ENCODE measurements around the gene TOMM70.

Gene TOMM70

GRCh38 chr3:100411091-100411982 is 10.4 kb upstream of the TOMM70 start:
- no peak for DNase-seq

DNA sequence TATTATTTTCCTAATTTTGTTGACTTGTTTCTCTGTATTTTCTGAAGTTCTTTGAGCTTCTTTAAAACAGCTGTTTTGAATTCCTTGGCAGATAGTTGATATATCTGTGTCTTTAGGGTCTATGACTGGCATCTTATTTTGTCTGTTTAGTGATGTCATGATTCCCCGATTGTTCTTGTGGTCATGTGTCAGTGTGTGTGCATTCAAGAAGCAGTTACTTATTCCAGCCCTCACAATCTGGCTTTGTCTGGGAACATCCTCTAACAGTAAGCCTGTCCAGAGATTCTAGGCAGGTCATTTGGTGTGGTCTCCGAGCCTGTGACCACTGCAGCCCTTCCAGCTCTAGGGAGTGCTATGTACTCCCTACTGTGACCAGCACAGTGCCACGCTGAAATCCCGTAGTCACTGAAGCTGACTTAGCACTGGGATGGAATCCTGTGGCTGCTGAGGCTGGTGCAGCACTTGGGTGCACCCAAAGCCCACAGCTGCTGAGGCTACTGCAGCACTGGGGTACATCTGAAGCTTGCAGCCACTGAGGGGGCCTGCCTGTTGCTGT is 7.2 kb upstream of the TOMM70 start:
- DNase-seq, result no peak

GRCh38 chr3:100407164-100407563 is 6.3 kb upstream of the TOMM70 start:
- no peak for DNase-seq

DNA sequence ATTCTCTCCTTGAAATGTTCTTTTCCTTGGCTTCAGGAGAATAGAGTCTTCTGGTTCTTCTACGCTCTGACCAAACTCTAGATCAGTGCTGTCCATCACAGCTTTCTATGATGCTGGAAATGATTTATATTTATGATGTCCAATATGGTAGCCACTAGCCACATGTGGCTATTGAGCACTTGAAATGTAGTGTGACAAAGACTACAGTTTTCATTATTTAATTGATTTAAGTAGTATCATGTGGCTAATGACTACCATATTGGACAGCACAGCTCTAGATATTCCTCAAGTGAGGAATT is 3.3 kb upstream of the TOMM70 start:
- DNase-seq, result no peak

- no peak for DNase-seq
Measured at GRCh38 chr3:100403362-100404249, 2.7 kb upstream of the TOMM70 start.

- no peak for DNase-seq
Measured at GRCh38 chr3:100402891-100403290, 2.0 kb upstream of the TOMM70 start.

- DNase-seq, result no peak
Measured at GRCh38 chr3:100402256-100402655, 1.4 kb upstream of the TOMM70 start.

- peak; percentile 65 for DNase-seq
Measured at GRCh38 chr3:100401674-100402041, 769 bp upstream of the TOMM70 start.

DNA sequence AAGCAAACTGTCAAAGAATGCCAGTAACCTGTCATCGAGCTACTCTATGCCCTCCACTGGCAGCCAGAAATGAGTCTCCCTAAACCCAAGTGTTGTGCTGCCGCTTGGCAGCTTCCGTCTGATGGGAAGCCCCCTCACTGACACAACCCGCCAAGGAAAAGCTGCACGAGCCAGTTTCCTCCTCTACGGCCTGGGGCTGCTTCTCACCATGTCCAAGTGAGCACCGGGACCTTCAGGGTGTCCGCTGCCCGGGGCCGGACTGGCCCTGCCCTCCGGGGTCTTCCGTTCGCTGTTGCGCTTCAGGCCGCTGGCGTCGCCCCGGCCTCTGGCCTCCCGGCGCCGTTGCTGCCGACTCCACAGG is 490 bp downstream of the TOMM70 start:
- DNase-seq, result peak; percentile 42

DNA sequence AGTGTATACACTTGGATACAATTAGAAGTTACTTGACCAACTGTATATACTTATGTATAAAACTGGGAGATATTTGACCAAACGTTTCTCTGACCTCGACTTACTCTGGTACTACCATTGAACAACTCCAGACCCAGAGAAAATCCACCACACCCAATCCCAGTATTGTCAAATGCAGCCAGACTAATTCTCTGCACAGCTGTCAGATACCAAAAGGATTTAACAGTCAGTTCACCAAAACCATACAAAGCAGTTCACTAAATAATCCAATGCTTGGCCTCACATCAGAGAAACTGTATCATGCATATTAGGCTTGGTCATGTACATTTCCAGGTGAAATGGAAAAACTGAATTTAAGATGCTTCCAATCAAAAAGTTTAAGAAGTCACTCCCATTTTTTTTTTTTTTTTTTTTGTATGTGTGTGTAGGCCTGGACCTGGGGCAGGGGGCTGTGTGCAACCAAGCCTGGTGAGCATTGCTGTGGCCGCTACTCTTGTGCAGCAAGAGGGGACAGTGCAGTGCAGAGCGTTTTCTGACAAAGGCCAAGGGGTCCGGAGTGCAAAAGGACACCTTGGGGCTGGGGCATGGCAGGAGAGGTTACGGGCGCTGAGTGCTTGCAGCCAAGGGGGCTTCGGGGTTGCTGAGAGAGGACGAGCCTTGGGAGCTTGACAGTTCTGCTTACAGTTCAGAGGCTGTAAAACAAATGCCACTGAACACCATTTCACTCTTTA is 1.4 kb downstream of the TOMM70 start:
- peak; percentile 2 for DNase-seq

DNA sequence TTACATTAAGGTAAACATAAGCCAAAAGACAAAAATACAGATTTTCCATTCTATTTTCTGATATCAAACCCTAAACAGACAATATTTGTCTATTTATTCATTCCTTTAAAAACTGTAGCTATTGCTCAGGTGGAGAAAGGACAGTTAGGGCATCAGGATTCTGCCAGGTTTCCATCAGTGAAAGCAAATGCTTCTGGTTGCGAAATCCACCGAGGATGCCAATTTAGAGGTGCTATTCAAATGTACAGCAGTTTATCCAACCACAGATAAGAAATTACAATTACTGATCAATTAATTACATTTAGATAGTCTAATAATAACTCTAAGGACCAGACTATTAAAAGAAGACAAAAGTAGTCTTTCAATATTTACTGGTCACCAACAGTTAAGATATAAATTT is 3.9 kb downstream of the TOMM70 start:
- no peak for DNase-seq

- DNase-seq, result no peak
Measured at GRCh38 chr3:100395679-100396431, 5.0 kb downstream of the TOMM70 start.

GRCh38 chr3:100389025-100389424 is 11.9 kb downstream of the TOMM70 start:
- no peak for DNase-seq

DNA sequence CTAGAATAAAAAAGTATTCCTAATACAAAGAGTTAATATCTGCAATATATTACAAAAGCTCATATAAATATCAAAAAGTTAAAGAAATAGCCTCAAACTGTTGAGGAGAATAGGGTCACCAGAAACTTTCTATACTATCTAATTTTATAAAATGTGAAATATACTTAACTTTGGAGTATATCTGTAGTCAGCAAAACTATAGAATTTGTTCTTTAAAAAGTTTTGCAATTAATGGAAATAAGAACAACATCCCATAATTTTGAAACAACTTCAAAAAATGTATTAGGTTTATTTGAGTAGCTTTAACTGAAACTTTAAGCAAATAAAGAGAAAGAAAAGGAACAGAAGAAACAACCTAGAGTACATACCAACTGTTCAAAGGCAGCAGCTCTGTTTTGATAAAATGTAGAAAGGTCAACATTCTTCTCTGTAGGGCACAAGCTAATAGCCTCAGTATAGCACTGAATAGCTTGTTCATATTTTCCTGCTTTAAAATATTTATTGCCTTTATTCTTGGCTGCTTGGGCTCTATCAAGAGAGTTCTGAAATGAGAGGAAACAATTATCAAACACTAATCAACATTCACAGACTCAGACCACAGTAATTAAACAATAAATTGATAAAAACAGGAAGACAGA is 14.3 kb downstream of the TOMM70 start:
- no peak for DNase-seq

GRCh38 chr3:100384733-100385525 is 16.0 kb downstream of the TOMM70 start:
- no peak for DNase-seq

DNA sequence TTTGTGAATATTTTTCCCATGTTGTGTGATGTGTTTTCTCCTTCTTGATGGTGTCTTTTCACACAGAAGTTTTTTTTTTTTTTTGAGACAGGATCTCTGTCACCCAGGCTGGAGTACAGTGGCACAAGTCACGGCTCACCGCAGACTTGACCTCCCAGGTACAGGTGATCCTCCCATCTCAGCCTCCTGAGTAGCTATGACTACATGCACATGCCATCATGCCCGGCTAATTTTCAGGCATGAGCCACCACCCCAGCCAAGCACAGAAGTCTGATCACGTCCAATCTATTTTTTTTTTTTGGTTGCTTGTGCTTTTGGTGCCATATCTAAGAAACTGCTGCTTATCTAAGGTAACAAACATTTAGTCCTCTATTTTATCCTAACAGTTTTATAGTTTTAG is 24.6 kb downstream of the TOMM70 start:
- DNase-seq, result no peak

GRCh38 chr3:100374521-100374920 is 26.4 kb downstream of the TOMM70 start:
- no peak for DNase-seq

DNA sequence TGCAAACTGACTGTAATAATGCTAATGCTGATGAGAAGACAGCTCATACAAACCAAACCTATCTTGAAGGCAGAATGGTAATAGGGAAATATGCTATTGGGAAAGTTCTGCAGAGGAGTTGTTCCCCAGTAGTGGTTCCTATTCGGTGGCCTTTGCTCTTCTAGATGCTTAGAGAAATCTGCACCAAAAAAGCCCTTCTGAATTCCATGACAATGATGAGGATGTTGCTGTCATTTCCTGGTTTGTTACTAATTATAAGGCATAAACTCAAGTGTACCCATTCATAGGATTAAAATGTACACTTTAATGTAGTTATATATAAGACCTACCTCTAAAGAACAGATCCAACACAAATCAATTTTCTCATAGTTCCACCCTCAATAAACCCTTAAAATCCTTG is 30.1 kb downstream of the TOMM70 start:
- DNase-seq, result no peak

DNA sequence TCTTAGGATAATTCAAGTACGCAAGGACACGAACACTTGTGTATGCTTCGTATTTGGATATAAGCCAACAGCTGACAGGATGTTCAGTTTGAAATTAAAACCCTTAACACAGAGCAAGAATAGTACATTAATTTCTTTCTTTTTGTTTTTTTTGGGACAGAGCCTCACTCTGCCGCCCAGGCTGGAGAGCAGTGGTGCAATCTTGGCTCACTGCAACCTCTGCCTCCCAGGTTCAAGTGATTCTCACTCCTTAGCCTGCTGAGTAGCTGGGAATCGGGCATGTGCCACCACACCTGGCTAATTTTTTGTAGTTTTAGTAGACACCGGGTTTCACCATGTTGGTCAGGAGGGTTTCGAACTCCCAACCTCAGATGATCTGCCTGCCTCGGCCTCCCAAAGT is 32.4 kb downstream of the TOMM70 start:
- DNase-seq, result no peak

DNA sequence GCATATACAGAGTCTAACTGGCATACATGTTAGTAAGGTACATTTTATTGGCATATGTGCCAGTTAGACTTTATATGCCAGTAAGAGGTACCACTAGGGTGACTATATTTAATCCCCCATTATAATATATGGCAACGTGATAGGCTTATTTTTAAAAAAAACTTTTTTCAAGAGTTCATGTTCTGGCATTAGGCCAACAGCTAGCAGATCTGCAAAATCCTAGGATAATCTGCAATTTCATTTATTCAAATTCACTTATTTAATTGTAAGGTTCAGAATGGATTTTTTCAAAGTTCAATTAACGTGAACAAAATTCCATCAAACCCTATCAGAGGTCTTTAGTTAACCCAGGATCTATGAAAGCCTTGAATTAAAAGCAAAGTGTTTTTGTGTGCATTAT is 34.5 kb downstream of the TOMM70 start:
- DNase-seq, result no peak

DNA sequence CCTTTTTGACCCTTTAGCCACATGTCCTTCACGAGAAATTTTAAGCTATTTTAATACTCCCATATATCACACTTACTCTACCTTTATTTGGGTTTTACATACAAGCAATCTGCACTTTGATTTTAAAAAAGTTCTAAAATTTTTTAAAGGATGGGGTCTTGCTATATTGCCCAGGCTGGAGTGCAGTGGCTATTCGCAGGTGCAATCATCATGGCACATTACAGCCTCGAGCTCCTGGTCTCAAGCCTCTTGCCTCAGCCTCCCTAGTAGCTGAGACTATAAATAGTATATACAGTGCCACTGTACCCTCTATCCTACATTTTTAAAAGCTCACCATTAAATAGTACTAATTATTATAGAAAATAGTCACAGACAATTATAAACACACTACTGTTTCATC is 36.5 kb downstream of the TOMM70 start:
- no peak for DNase-seq

Data from CD4-positive, alpha-beta T cell treated with Interleukin-10 for 1 hour (primary cell).